ENCODE data around the gene NPLOC4.

The NPLOC4 gene

GRCh38 chr17:81683584-81684441 lies 46.9 kb upstream of the NPLOC4 start, which contains the start of the genes ARL16 and HGS (continued):
- TF ChIP-seq KLF8 (tag by site-specific recombination; IDR thresholded peaks at IDR 0.05) = peak; percentile 82; the same call in 1 of the 2 replicates
- peak; percentile 78; the same call in 1 of the 2 replicates for TF ChIP-seq KLF9 (tag by site-specific recombination; IDR thresholded peaks at IDR 0.05; ENCODE audit: low read depth)
- no peak for TF ChIP-seq ZNF114 (tag by site-specific recombination; IDR thresholded peaks at IDR 0.05)
- peak; percentile 90 for TF ChIP-seq ZEB2 (tag by site-specific recombination; IDR thresholded peaks at IDR 0.05)
- 0 out of 2 replicates have a peak, but pooled peaks have one; percentile 16 for TF ChIP-seq ZNF692 (tag by site-specific recombination; IDR thresholded peaks at IDR 0.05)
- peak; percentile 84 for TF ChIP-seq ZNF639 (tag by site-specific recombination; IDR thresholded peaks at IDR 0.05)
- peak; percentile 49; the same call in 1 of the 2 replicates for TF ChIP-seq ZNF629 (tag by site-specific recombination; IDR thresholded peaks at IDR 0.05)
- TF ChIP-seq EGR2 (tag by site-specific recombination; IDR thresholded peaks at IDR 0.05; ENCODE audit: low read depth) = no peak
- TF ChIP-seq ZNF791 (tag by site-specific recombination; IDR thresholded peaks at IDR 0.05) = no peak
- TF ChIP-seq ZNF677 (tag by site-specific recombination; IDR thresholded peaks at IDR 0.05) = peak; percentile 54; the same call in 1 of the 2 replicates
- TF ChIP-seq IKZF3 (tag by site-specific recombination; IDR thresholded peaks at IDR 0.05) = peak; percentile 82
- no peak for TF ChIP-seq ZNF10 (tag by site-specific recombination; IDR thresholded peaks at IDR 0.05)
- TF ChIP-seq PRDM4 (tag by site-specific recombination; IDR thresholded peaks at IDR 0.05) = no peak
- no peak for TF ChIP-seq BCL6B (tag by site-specific recombination; IDR thresholded peaks at IDR 0.05)
- no peak for TF ChIP-seq ZNF645 (tag by site-specific recombination; IDR thresholded peaks at IDR 0.05)
- TF ChIP-seq ZBTB21 (tag by site-specific recombination; IDR thresholded peaks at IDR 0.05) = no peak; the same call in 1 of the 2 replicates
- TF ChIP-seq ZNF133 (tag by site-specific recombination; IDR thresholded peaks at IDR 0.05) = no peak
- peak; percentile 92 for TF ChIP-seq SP3 (tag by site-specific recombination; IDR thresholded peaks at IDR 0.05)
- TF ChIP-seq KLF16 (tag by site-specific recombination; IDR thresholded peaks at IDR 0.05) = peak; percentile 92; the same call in 1 of the 2 replicates
- TF ChIP-seq KLF7 (tag by site-specific recombination; IDR thresholded peaks at IDR 0.05; ENCODE audit: borderline replicate concordance) = 0 out of 2 replicates have a peak, but pooled peaks have one; percentile 5
- no peak for TF ChIP-seq ZNF513 (tag by site-specific recombination; IDR thresholded peaks at IDR 0.05)
- TF ChIP-seq ZNF311 (tag by site-specific recombination; IDR thresholded peaks at IDR 0.05; ENCODE audit: borderline replicate concordance) = no peak
- TF ChIP-seq ZBTB17 (tag by site-specific recombination; IDR thresholded peaks at IDR 0.05) = peak; percentile 37; the same call in 1 of the 2 replicates
- TF ChIP-seq ZNF274 (IDR thresholded peaks at IDR 0.05; ENCODE audit: low read length) = no peak
- no peak for TF ChIP-seq ZNF274 (tag by site-specific recombination; IDR thresholded peaks at IDR 0.05; ENCODE audit: borderline replicate concordance)
- TF ChIP-seq KLF1 (tag by site-specific recombination; IDR thresholded peaks at IDR 0.05) = peak; percentile 47; the same call in 1 of the 2 replicates
- TF ChIP-seq ATF2 (tag by site-specific recombination; IDR thresholded peaks at IDR 0.05; ENCODE audit: low read depth) = no peak
- TF ChIP-seq ZNF548 (tag by site-specific recombination; IDR thresholded peaks at IDR 0.05) = no peak
- TF ChIP-seq ZNF335 (tag by site-specific recombination; conservative IDR thresholded peaks at IDR 0.05) = peak; percentile 64

Data from HEK293 (cell line).